Measurements from ENCODE around the gene UMODL1.
"Not testable (repeated sequence)": the region's sequence is repeated elsewhere in the genome, so short reads cannot be mapped to it uniquely, and the experiment has no call there.

Gene UMODL1

GRCh38 chr21:42109873-42110525, 38.9 kb downstream of the UMODL1 start:
- FAIRE-seq (no peak), DNase-seq (ENCODE audit: insufficient read length, low spot score) (no peak)

DNA sequence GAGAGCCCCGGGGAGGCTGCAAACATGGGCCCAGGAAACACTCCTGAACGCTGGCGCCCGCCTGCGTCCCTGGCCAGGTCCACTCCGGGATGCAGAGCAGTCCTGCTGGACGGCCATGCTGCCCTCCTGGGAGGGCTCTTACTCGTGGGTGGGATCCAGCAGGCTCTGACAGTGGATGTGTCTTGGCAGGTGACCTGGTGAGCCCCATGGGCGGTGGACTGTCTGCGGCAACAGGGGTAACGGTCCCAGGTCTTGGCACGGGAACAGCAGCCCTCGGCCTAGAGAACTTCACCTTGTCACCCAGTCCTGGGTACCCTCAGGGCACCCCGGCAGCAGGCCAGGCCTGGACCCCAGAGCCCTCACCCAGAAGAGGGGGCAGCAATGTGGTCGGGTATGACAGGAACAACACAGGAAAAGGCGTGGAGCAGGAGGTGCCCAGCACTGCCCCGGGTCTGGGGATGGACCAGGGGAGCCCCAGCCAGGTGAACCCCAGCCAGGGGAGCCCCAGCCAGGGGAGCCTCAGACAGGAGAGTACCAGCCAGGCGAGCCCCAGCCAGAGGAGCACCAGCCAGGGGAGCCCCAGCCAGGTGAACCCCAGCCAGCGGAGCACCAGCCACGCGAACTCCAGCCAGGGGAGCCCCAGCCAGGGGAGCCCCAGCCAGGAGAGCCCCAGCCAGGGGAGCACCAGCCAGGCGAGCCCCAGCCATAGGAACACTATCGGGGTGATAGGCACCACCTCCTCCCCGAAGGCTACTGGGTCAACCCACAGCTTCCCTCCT, 39.8 kb downstream of the UMODL1 start:
- DNase-seq (ENCODE audit: insufficient read length, low spot score) (no peak), FAIRE-seq (no peak)

- no peak for FAIRE-seq
- DNase-seq (ENCODE audit: insufficient read length, low spot score) = no peak
Measured at GRCh38 chr21:42111470-42111743, 40.3 kb downstream of the UMODL1 start.

DNA sequence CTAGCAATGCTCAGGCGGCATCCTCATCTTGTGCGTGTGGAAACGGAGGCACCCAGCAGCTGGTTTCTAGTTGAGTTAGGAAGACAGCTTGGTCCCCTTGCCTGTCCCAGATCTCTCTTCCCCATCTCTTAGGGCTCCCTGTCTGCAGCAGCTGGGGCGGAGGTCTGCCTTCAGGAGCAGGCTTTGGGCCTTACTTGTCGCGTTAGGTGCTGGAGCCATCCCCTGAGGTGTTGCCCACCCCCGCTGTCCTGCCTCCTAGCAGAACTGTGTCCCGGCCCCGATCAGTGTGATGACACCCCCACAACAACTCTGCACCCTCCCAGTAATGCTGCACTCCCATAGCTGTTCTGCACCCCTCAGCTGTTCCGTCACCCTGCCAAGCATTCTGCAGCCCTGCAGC, 40.7 kb downstream of the UMODL1 start:
- no peak for FAIRE-seq
- no peak for DNase-seq (ENCODE audit: insufficient read length, low spot score)

- no peak for DNase-seq (ENCODE audit: insufficient read length, low spot score)
- FAIRE-seq = no peak
Measured at GRCh38 chr21:42112238-42112637, 41.1 kb downstream of the UMODL1 start.

GRCh38 chr21:42112857-42113256, 41.7 kb downstream of the UMODL1 start:
- FAIRE-seq = no peak
- DNase-seq (ENCODE audit: insufficient read length, low spot score) = no peak

DNA sequence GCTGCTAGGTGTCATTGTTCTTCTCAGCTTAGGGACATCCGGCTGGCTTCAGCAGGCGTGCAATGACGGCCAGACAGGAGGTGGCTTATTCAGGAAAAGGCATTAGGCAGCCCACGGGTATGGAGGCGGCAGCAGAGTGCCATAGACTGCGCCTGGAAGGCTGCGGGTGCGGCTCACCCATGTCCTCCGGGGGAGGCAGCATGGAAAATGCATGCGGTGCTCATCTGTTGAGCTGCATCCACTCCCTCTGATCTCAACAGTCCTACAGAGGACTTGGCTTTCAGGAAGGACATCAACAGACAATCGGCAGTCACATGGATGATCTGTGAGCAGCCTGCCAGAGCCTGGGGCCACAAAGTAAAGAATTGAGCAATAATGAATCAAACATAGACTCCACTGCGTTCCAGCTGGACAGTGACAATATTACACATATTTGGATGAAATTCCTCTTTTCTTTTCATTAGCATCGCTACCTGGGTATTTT, 42.9 kb downstream of the UMODL1 start:
- FAIRE-seq = no peak

GRCh38 chr21:42114646-42115045, 43.5 kb downstream of the UMODL1 start:
- DNase-seq (ENCODE audit: insufficient read length, low spot score) = no peak
- no peak for FAIRE-seq

More for the DNA sequence above, 42.9 kb downstream of the UMODL1 start:
- peak; percentile 22 for DNase-seq (ENCODE audit: insufficient read length, low spot score)

DNA sequence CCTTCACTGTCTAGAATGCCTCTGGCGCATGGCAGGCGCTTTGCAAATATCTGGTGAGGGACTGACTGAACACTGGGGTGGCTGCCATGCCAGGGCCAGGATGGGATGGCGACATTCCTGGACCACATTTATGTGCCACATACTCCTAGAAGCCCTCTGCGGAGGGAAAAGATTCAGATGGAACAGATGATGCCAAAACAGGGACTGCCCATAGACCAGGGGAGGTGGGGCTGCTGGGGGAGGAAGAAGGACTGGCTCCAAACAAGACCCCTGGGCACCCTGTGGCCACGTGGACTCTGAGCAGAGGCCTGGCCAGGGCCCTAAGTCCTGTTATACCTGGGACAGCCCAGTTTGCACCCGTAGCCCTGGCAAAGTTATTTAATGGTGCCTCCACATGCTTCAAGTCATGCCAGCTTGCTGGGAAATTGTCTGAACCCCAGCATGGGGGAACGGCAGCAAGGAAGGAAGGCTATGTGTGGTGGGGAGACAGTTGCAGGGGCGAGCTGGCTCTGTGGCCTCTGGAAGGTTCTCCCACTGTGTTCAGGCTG, 44.1 kb downstream of the UMODL1 start:
- FAIRE-seq (no peak), DNase-seq (ENCODE audit: insufficient read length, low spot score) (no peak)

- not testable (repeated sequence) for DNase-seq (ENCODE audit: insufficient read length, low spot score); FAIRE-seq
Measured at GRCh38 chr21:42116551-42116950, 45.4 kb downstream of the UMODL1 start.

GRCh38 chr21:42117229-42117966, 46.3 kb downstream of the UMODL1 start:
- peak; percentile 60 for FAIRE-seq
- DNase-seq (ENCODE audit: insufficient read length, low spot score) = peak; percentile 71

GRCh38 chr21:42117967-42118780, 47.1 kb downstream of the UMODL1 start:
- DNase-seq (ENCODE audit: insufficient read length, low spot score) = no peak
- no peak for FAIRE-seq

DNA sequence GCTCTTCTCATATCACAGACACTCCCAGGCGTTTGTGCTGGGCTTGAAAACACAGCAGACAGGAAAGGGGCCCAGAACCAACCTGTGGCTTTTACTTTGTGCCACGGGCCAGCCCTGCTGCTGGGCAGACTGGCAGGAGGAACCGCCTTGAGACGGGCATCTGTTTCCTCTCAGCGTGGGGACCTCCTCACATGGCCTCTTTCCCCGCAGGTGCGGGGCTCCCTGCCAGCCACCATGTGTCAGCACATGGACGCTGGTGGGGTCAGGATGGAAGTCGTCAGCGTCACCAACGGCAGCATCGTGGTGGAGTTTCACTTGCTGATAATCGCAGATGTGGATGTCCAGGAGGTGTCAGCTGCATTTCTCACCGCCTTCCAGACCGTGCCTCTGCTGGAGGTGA, 47.8 kb downstream of the UMODL1 start:
- DNase-seq (ENCODE audit: insufficient read length, low spot score) (no peak), FAIRE-seq (no peak)

DNA sequence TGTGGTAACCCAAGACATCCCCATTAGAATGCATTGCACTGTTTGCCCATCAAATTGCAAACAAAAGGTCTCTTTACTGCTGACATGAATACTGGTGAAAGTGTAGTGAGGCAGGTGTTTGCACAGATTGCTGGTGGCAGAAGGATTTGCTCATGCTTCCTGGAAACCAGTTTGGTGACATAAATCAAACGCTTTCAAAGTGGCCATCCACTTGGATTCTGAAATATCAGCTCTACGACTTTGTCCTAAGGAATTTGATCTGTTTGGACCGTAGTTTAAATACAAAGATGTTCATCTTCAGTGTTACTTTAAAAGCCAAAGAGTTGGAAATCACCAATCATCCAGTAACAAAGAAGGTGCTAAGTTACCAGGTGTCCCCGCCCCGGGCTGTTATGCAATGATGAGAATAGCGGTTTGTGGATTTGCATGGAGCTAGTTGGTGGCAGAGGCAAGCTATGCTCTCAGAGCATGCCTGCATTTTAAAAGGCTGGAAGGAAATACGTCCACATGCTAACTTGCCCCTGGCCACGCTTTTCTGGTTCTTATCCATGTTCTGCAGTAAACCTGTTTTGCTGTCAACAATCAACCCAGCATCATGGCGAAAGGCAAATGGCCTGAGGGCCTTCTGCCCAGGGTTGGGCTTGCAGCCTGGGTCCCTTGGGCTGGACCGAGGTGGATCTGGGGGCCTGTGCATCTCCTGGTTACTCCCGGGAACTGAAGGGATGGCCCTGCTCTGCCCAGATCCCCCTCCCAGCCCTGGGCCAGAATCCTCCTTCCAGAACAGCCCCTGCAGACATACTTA, 49.2 kb downstream of the UMODL1 start:
- DNase-seq (ENCODE audit: insufficient read length, low spot score) (no peak), FAIRE-seq (no peak)

- DNase-seq (ENCODE audit: insufficient read length, low spot score) = no peak
- FAIRE-seq = no peak
Measured at GRCh38 chr21:42120903-42121535, 49.9 kb downstream of the UMODL1 start.

GRCh38 chr21:42121794-42122193, 50.7 kb downstream of the UMODL1 start:
- no peak for FAIRE-seq
- no peak for DNase-seq (ENCODE audit: insufficient read length, low spot score)

DNA sequence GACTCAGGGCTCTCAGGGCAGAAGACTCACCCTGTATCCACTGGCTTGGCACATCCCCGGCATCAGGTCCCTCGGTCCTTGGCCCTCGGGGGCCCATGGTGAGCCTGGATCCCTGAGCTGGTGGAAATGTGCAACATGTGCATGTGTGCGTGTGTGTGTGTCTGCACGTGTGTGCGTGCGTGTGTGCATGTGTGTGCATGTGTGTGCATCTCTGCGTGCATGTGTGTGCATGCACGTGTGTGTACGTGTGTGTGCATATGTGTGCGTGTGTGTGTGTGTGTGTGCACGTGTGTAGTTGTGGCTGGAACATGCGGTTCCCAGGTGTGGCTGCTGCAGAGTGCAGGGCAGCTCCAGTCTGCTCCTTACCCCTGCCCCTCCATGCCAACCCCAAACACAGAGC, 51.3 kb downstream of the UMODL1 start:
- FAIRE-seq = peak; percentile 90
- no peak for DNase-seq (ENCODE audit: insufficient read length, low spot score)

DNA sequence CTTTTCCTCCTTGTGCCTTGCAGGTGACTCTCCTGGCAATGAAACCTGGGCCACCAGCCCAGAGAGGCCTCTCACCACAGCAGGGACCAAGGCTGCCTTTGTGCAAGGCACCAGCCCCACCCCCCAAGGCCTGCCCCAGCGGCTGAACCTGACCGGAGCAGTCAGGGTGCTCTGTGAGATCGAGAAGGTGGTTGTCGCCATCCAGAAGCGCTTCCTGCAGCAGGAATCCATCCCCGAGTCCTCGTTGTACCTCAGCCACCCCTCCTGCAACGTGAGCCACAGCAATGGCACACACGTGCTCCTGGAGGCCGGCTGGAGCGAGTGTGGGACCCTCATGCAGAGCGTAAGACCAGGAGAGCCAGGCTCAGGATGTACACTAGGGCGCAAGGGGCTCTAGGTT, 51.7 kb downstream of the UMODL1 start:
- FAIRE-seq (no peak), DNase-seq (ENCODE audit: insufficient read length, low spot score) (no peak)

GRCh38 chr21:42123219-42123908, 52.2 kb downstream of the UMODL1 start:
- DNase-seq (ENCODE audit: insufficient read length, low spot score) = no peak
- peak; percentile 90 for FAIRE-seq
